Measurements from ENCODE around the gene SPAG17.

The SPAG17 gene
- 0 reads per million in 4 donors for total RNA-seq

- peak in 1 of 5 donors; percentile 9 for DNase-seq
Observed at GRCh38 chr1:118185084-118185832, at the start of gene SPAG17. Gene SPAG17, minus strand, starts transcription at chr1:118185228. Its CDS starts 71 bp downstream, at chr1:118185157.

DNA sequence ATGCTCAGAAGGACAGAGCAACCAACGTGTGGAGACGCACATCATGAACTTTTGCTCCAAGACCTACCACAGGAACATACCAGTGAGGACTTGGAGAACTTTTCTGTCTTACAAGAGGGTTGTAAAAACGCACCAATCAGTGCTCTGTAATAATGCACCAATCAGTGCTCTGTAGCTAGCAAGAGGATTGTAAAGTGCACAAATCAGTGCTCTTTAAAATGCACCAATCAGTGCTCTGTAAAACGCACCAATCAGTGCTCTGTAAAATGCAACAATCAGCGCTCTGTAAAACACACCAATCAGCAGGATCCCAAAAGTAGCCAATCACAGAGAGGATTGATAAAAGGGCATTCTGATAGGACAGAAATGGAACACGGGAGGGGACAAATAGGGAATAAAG lies 40.4 kb upstream of the SPAG17 start:
- no peak for DNase-seq

- DNase-seq, result no peak
Observed at GRCh38 chr1:118223426-118223825, 38.4 kb upstream of the SPAG17 start.

DNA sequence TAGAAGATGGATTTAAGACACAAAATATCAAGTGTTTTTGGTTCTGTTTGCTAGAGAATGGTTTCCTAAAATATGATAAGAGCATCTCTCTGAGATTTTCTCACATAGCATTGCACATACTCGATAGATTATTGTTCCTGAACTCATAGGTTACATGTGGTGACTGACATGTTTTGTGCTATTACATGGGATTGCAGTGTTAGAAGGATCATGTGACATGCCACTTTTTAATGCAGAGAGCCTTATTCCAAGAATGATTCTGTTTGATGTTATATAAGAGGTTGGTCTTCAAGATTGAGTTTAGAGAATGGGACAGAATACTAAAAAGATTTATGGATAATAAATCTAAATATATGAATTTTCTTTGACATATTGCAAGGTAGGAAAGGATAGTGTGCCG lies 34.4 kb upstream of the SPAG17 start:
- no peak for DNase-seq

- DNase-seq, result no peak
Observed at GRCh38 chr1:118217141-118217838, 32.3 kb upstream of the SPAG17 start.

- DNase-seq, result no peak
Observed at GRCh38 chr1:118214866-118215265, 29.8 kb upstream of the SPAG17 start.

DNA sequence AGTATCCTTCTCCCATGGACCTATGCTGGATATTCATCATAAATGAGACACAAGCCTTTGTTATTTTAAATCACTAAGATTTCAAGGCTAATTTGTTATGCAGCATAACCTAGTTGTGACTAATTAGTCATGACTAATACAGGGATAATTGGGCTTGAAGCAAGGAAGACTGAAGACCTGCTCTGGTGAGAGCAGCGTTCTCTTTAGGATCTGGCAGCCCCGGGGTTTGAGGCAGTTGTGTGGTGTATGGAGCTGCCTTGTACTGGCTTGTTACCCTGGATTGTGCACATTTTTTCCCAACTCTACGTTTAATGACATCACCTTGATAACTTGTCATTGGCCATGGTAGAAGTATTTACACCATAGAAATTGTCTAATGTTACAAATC lies 25.7 kb upstream of the SPAG17 start:
- DNase-seq, result no peak

DNA sequence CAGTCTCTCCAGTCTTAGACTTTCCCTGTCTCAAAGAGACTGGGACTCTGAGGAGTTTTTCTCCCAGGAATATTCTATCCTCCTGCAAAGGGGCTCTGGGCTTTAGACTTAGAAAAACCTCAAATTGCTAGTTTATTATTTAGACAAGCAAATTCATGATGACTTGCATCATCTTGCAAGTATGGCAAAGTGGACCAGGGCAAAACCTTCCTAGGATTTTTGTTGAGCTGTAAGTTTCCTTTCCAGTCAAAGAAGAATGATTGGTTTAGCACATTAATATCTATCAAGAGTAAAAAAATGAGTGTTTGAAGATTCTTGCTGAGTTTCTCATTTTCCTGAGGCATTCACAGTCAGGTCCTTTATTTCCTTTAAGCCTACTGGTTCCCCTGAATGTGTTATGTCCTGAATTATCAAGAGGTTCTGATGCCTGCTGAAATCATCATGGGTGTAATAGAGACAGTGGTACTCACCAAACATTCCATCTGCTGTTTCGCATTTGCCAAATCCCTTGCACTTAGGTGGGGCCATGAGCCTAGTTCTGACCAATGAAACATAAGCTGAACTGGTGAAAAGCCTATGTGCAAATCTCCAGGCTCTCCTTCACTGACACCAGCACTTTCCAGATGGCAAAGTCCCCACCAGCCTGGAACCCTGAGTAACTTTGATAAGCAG lies 25.2 kb upstream of the SPAG17 start:
- DNase-seq, result no peak

DNA sequence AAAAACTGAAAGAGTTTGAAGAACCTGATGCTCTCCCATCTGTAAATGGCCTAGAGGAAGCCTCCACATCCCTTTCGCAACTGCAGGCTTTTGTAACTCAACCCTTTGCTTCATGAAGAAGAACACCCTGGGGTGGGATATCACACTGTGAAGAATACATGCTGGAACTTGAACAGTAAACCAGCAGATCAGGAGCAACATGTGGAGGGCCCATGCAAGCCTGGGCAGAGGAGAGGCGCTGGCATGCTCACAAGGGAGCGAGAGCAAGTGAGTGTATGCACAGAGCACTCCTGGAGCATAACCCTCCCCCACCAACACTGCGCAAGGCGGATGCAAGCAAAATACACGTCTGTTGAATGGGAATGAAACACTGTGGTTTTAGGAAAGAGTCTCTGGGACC lies 24.6 kb upstream of the SPAG17 start:
- DNase-seq, result no peak

GRCh38 chr1:118206966-118207365 lies 21.9 kb upstream of the SPAG17 start:
- no peak for DNase-seq

DNA sequence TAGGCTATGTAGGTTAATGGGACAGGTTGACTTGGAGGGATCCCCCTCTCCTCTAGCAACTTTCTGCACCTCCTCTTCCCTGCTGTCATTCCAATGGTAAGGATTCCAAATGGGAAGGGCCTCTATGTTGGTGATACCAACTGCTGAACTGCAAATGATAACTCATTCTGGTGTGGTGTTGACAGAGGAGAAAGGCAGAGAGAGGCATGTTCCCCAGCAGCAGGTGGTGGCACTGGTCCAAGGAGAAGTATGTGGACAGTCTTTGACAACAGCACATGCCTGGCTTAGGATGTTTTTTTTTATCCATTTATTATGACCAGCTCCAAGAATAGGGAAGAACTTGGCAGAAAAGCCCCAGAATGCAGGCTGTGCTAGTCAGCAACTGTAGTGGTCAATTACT lies 19.6 kb upstream of the SPAG17 start:
- no peak for DNase-seq

- DNase-seq, result no peak
Observed at GRCh38 chr1:118204105-118204504, 19.1 kb upstream of the SPAG17 start.

DNA sequence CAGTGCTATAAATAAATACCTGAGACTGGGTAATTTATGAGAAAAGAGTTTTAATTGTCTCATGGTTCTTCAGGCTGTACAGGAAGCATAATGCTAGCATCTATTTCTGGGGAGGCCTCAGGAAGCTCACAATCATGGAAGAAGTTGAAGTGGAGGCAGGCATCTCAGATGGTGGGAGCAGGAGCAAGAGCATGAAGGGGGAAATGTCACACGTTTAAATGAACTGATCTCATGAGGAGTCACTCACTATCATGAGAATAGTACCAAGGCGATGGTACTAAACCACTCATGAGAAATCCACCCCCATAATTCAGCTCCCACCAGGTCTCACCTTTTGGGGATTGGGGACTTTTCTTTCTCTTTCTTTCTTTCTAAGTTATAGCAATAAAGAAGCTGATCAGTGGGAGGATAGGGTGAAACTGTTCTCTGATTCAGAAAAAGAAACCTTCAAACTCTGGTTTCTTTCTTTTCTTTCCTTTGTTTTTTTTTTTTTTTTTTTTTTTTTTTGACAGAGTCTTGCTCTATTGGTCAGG lies 17.1 kb upstream of the SPAG17 start:
- DNase-seq, result no peak

DNA sequence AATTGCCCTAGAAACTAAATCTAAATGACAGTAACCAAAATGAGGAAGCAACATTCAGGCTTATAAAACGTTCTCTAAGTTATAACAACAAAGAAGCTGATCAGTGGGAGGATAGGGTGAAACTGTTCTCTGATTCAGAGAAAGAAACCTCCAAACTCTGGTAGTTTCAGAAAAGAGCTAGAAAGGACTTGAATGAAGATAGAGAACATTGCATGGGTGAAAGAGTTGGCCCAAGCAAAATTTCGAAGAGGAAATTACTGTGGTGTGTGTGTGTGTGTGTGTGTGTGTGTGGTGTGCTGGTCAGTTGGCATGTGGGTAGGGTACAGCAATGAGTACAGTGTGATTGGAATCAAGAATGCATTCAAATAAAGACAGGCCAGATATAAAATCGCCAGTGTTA lies 16.5 kb upstream of the SPAG17 start:
- no peak for DNase-seq

DNA sequence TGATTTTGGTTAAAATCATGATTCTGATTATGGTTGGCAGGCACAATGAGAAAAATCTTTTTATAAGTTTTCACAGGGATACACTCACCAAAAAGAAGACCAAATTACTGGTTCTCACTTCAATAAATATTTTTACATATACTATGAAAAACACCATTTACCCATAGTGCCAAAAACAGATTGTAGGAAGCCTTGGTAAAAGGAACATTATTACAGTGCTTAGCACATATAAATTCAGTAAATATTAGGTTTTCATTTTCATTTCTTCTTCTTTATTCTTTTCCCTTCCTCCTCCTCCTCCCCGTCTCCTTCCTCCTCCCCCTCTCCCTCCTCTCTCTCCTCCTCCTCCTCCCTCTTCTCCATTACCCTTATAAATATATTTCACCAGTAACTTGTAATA lies 15.8 kb upstream of the SPAG17 start:
- DNase-seq, result no peak

GRCh38 chr1:118190561-118190960 lies 5.5 kb upstream of the SPAG17 start:
- no peak for DNase-seq

- no peak for DNase-seq
Observed at GRCh38 chr1:118189564-118189963, 4.5 kb upstream of the SPAG17 start.

DNA sequence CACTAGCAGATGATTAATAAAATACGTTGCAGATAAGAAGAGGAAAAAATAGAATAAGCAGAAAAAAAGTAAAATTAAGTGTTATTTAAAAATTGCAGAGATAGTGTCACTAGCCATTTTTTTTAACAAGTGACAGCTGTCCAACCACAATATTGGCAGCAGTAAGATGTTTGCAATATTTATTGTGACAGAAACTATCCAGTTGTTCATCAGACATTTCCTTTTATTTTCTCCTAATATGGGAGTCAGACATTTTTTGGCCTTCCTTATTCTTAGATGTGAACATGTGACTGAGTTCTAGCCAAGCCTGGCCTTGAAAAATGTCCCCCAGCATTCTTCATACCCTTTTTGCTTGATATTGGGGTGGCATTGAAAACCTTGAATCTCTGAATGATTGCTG lies 3.4 kb upstream of the SPAG17 start:
- no peak for DNase-seq

GRCh38 chr1:118186026-118186425 lies 998 bp upstream of the SPAG17 start:
- DNase-seq, result no peak

GRCh38 chr1:118184739-118185083 lies 317 bp downstream of the SPAG17 start:
- DNase-seq, result no peak

- no peak for DNase-seq
Observed at GRCh38 chr1:118183586-118183985, 1.4 kb downstream of the SPAG17 start.

DNA sequence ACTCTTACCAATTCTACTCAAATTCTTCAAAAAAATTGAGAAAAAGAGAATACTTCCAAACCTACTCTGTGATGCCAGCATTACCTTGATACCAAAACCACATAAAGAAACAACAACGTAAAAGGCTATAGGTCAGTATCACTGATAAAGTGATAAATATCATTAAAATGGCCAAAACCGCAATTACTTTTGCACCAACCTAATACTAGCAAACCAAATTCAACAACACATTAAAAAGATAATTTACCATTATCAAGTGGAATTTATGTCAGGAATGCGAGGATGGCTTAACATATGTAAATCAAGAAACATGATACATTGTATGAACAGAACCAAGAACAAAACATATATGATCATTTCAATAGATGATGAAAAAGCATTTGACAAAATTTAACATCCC lies 7.0 kb downstream of the SPAG17 start:
- DNase-seq, result no peak

GRCh38 chr1:118169016-118169415 lies 16.0 kb downstream of the SPAG17 start:
- no peak for DNase-seq

- DNase-seq, result no peak
Observed at GRCh38 chr1:118160806-118161205, 24.2 kb downstream of the SPAG17 start.
